Measurements from ENCODE around the gene EIF4E3. TPM values are rescaled to one million over a fixed set of nuclear protein-coding genes. Genes with fewer than 3 reads are reported as not detected.

EIF4E3 gene
- polyA plus RNA-seq, 1 of the 3 experiments (the other 2 are of a cell fraction): 0.67 TPM

- H3K4me2 ChIP-seq: no peak within 1 kb of the TSS
- H3K27ac ChIP-seq (ENCODE audit: low read depth in 2 of 2, low read length in 1 of 2): peak within 1 kb of the TSS in 1 of 2 experiments; percentile 69; a peak in 1 of 4 replicates
- 5% methylated on average over 22 of the region's 131 CpGs for WGBS (ENCODE audit: low lambda C conversion rate)
- no peak within 1 kb of the TSS for H3K9ac ChIP-seq
- no peaks in the 10 kb centered on the region for H3F3A ChIP-seq (replicated peaks; ENCODE audit: insufficient read depth)
- CTCF ChIA-PET: interaction anchor here (1.0 to 1.8 kb wide), 3 partner anchors 24 to 121 kb away, joined by 4 to 9 read pairs (median 6); no protein-coding TSS in a partner anchor
- TF ChIP-seq NRF1 (IDR thresholded peaks at IDR 0.05; ENCODE audit: low read depth, low read length) (no peak), USF2 (IDR thresholded peaks at IDR 0.05; ENCODE audit: borderline replicate concordance, low read depth, low read length) (no peak), ELF1 (IDR thresholded peaks at IDR 0.05) (no peak), IRF3 (IDR thresholded peaks at IDR 0.05; ENCODE audit: low read depth, low read length) (no peak), FOXJ3 (CRISPR knock-in tag; IDR thresholded peaks at IDR 0.05) (no peak), GATA2 (CRISPR knock-in tag; IDR thresholded peaks at IDR 0.05) (no peak), CTCF (IDR thresholded peaks at IDR 0.05) (no peak), POLR2AphosphoS5 (IDR thresholded peaks at IDR 0.05; ENCODE audit: low read depth, low read length) (no peak), RFX5 (IDR thresholded peaks at IDR 0.05; ENCODE audit: low read length) (no peak), JUND (IDR thresholded peaks at IDR 0.05) (no peak), MAX (IDR thresholded peaks at IDR 0.05; ENCODE audit: low read depth) (no peak), TCF12 (IDR thresholded peaks at IDR 0.05) (no peak), TAF1 (IDR thresholded peaks at IDR 0.05; ENCODE audit: borderline replicate concordance, low read depth, low read length) (no peak), RXRA (IDR thresholded peaks at IDR 0.05; ENCODE audit: borderline replicate concordance, low read depth) (no peak)
- H3K9me3 ChIP-seq: no peaks in the 10 kb centered on the region
- peaks cover 17% of the 10 kb centered on the region for H3K27me3 ChIP-seq (ENCODE audit: insufficient read depth)
- peak; percentile 85 for DNase-seq
- no peaks in the 10 kb centered on the region for H3K9me2 ChIP-seq
- peak within 1 kb of the TSS in 1 of 2 experiments; percentile 55; a peak in 2 of 4 replicates for H3K4me3 ChIP-seq (ENCODE audit: low read depth in 2 of 2, low read length in 1 of 2)
- no peaks in the 10 kb centered on the region for H3K79me2 ChIP-seq (ENCODE audit: insufficient read depth)
- no peaks in the 10 kb centered on the region for H3K36me3 ChIP-seq (replicated peaks in 1 of 2; ENCODE audit: control insufficient read depth in 1 of 2, insufficient read depth in 2 of 2, low read length in 1 of 2)
- H3K4me1 ChIP-seq (ENCODE audit: control insufficient read depth in 1 of 2, insufficient read depth in 2 of 2, low read depth in 1 of 2, low read length in 1 of 2): peaks cover 0 to 15% of the 10 kb centered on the region in 2 experiments; a peak in 1 of 4 replicates
- no peak within 1 kb of the TSS for H2AFZ ChIP-seq (ENCODE audit: low read depth)
- POLR2A ChIA-PET: interaction anchor here (0.5 kb wide), 1 partner anchor 30 kb away, joined by 3 read pairs; no protein-coding TSS in a partner anchor
- no peaks in the 10 kb centered on the region for H4K20me1 ChIP-seq (ENCODE audit: insufficient read depth)
Observed at GRCh38 chr3:71753701-71754609, 28.8 kb upstream of the EIF4E3 start, which contains the start of gene GPR27. TSS of gene GPR27 (plus strand) at chr3:71753855. CDS start at chr3:71754050, 195 bp downstream.

Measured in SK-N-SH (cell line).